Breast epithelium (tissue), 3 donors: Measurements from ENCODE around the gene ANKRD6.

Experiments used
- CTCF ChIP-seq, 3 donors: fragments of 450-650 bp; IDR thresholded peaks; one replicate each; pipeline ENCODE4 v1.5.1; 2016 to 2017; ENCODE audit warnings: antibody characterized with exemption in 3 of 3, mild to moderate bottlenecking in 3 of 3, moderate library complexity in 3 of 3
- POLR2A ChIP-seq: fragments of 450-650 bp; IDR thresholded peaks from one replicate; pipeline ENCODE4 v1.6.1; 2016; ENCODE audit warnings: antibody characterized with exemption, mild to moderate bottlenecking, moderate library complexity
- POLR2AphosphoS5 ChIP-seq, 3 donors: sonication (generic); formaldehyde crosslinking; IDR thresholded peaks; one replicate each; pipeline ENCODE4 v1.6.1; 2017; ENCODE audit warnings: antibody characterized with exemption in 3 of 3

GRCh38 chr6:89522778-89523177 is 89.8 kb downstream of the ANKRD6 start:
- TF ChIP-seq CTCF (IDR thresholded peaks at IDR 0.05) (no peak), POLR2A (no peak), POLR2AphosphoS5 (IDR thresholded peaks at IDR 0.05) (no peak)
